GM18870 (cell line): ENCODE measurements around the gene ARHGEF1.

Source experiments
- ATAC-seq: cut with Tn5 transposase; IDR thresholded peaks from one replicate; pipeline ENCODE4 v1.9.1; 2021; ENCODE audit warnings: moderate library complexity; ENCODE audit not compliant: unreplicated experiment

ARHGEF1 gene

GRCh38 chr19:41947091-41947490, 64.1 kb downstream of the ARHGEF1 start:
- ATAC-seq, result no peak

GRCh38 chr19:41951686-41952172, 68.7 kb downstream of the ARHGEF1 start:
- ATAC-seq, result no peak

GRCh38 chr19:41955521-41955920, 72.5 kb downstream of the ARHGEF1 start:
- no peak for ATAC-seq

GRCh38 chr19:41956621-41957020, 73.6 kb downstream of the ARHGEF1 start:
- no peak for ATAC-seq
